ENCODE data around the gene ADAMTSL3.

DNA sequence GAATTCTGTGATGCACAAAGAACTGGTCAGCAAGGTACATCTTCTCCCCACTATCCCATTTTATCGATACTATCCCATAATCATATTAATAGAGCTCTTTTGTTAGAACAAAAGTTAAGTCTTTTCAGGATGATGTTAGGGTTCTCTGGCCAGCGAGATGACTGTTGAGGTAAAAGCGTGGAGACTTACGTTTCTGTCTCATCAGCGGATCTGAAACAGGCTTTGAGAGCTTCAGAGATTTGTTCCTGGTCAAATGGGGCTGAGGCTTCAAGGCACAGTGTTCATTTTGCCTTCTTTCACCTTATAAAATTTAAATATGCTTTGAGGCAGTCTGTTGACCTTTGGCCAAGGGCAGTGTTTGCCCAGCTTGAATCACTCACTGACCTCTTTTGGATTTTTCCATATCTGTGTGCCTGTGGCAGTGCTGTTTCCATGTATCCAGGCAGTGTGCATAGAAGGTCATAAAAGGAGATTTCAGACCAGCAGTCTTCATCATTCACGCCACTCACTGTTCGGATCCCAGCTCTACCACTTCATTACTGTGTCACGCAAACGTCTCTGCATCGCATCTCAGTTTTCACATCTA lies 3.1 kb downstream of the ADAMTSL3 start:
- TF ChIP-seq, protein P1, sequence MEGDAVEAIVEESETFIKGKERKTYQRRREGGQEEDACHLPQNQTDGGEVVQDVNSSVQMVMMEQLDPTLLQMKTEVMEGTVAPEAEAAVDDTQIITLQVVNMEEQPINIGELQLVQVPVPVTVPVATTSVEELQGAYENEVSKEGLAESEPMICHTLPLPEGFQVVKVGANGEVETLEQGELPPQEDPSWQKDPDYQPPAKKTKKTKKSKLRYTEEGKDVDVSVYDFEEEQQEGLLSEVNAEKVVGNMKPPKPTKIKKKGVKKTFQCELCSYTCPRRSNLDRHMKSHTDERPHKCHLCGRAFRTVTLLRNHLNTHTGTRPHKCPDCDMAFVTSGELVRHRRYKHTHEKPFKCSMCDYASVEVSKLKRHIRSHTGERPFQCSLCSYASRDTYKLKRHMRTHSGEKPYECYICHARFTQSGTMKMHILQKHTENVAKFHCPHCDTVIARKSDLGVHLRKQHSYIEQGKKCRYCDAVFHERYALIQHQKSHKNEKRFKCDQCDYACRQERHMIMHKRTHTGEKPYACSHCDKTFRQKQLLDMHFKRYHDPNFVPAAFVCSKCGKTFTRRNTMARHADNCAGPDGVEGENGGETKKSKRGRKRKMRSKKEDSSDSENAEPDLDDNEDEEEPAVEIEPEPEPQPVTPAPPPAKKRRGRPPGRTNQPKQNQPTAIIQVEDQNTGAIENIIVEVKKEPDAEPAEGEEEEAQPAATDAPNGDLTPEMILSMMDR (conservative IDR thresholded peaks at IDR 0.05 in 1 of 2, IDR thresholded peaks at IDR 0.05 in 1 of 2; ENCODE audit: low read depth in 1 of 2, low read length in 2 of 2): no peak
- TF ChIP-seq EZH2 (IDR thresholded peaks at IDR 0.05; ENCODE audit: low read length, missing control alignments): no peak
